Measurements from ENCODE around the gene POLH.
"Not testable (repeated sequence)": the region's sequence is repeated elsewhere in the genome, so short reads cannot be mapped to it uniquely, and the experiment has no call there.

POLH gene

DNA sequence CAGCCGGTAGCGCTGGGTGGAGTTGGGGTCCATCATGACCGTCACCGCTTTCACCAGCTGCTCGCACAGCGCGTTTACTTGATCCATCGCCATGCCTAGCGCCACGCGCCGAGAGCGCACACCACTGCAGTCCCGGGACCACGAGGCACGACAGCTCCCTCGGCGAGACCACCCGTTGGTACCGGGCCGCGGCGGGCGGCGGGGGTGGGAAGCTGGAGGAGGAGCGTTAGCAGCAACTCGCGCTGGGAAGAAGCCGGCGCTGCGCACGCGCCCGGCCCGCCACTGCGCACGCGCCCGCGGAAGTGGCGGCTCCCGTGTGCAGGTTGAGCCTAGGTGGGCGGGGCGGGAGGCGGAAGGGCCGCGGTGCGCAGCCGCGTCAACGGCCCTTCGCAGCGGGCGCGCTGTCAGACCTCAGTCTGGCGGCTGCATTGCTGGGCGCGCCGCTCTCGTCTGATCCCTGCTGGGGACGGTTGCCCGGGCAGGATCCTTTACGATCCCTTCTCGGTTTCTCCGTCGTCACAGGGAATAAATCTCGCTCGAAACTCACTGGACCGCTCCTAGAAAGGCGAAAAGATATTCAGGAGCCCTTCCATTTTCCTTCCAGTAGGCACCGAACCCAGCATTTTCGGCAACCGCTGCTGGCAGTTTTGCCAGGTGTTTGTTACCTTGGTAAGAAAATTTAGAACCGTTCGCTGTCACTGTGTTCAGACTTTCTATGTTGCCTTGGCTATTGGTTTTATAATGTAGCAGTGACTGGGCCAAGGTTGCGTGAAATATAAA is at the start of gene POLH, which contains the start of gene XPO5:
Gene POLH, plus strand, starts transcription at position 414 of the 780 bp plus-strand sequence. CDS start 6,135 bp downstream, outside the sequence.
Gene XPO5, minus strand, starts transcription at position 267 of the 780 bp plus-strand sequence. Its CDS starts 174 bp downstream, at position 93.
- peak; percentile 96 for DNase-seq

DNA sequence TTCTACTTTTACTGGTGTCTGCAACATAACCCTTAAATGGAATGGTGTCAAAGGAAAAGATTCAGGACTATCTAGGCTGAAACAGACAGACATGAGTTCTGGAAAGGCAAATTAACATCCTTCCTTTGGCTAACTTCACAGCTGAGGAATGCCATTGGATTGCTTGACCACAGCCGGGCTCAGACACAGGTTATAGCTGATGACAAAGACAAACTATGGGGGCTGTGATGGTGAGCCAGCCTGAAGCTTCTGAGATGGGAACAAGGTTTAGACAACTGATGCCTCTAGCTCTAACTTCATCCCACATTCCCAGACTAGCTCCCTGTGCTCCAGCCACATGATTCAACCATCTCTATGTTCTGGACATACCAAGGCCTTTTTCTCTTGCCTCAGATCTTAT is 43.8 kb upstream of the POLH start:
- no peak for DNase-seq

DNA sequence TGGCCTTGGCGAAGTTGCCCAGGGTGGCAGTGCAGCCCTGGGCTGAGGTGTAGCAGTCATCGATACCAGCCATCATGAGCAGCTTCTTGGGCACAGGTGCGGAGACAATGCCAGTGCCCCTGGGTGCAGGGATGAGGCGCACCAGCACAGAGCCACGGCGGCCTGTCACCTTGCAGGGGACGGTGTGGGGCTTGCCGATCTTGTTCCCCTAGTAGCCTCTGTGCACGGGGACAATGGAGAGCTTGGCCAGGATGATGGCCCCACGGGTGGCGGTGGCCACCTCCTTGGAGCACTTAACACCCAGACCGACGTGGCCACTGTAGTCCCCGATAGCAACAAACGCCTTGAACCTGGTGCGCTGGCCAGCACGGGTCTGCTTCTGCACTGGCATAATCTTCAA is 37.0 kb upstream of the POLH start:
- DNase-seq, result not testable (repeated sequence)

DNA sequence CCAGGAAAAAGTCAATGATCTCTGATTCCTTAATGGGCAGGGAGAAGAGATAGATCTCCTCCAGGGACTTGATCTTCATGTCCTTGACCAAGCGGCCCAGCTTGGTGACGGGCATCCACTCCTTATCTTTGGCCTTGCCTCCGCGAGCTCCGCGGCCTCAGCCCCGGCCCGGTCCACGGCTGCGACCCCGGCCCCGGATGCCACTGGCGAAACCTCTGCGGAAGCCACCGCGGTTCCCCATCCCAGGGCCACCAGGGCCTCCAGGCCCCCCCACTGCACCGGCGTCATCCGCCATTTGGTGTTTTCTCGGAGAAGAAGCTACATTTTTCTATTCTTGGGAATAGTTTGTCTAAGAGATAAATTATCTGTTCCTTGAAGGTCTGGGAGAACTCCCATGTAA is 36.6 kb upstream of the POLH start:
- DNase-seq, result not testable (repeated sequence)

DNA sequence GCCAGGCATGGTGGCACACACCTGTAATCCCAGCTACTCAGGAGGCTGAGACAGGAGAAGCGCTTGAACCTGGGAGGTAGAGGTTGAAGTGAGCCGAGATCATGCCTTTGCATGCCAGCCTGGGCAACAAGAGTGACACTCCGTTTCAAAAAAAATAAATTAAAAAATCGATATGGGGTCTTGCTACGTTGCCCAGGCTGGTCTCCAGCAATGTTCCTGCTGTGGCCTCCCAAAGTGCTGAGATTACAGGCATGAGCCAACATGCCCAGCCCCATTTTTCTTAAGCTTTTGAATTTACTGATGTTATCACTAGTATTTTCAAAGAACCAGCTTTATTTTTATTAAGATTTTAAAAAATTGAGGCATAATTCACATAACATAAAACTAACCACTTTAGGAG is 35.5 kb upstream of the POLH start:
- DNase-seq, result no peak

DNA sequence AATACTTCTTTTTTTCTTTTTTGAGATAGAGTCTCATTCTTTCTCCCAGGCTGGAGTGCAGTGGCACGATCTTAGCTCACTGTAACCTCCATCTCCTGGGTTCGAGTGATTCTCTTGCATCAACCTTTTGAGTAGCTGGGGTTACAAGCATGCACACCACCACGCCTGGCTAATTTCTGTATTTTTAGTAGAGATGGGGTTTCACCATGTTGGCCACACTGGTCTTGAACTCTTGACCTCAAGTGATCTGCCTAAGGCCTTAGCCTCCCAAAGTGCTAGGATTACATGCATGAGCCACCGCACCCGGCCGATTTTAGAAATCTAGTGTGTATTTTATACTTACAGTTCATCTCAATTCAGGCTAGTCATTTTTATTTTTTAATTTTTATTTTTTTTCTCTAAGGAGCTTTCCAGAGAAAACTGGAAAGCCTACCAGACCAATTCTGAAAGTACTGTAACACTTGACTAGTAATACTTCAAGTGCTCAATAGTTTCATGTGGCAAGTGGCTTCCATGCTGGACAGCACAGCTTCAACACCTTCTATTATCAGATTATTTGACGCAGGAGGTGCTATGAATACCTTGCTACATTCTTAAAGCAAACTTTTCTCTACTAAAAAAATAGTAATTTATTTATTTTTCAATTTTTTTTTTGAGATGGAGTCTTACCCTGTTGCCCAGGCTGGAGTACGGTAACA is 34.1 kb upstream of the POLH start:
- DNase-seq, result no peak

DNA sequence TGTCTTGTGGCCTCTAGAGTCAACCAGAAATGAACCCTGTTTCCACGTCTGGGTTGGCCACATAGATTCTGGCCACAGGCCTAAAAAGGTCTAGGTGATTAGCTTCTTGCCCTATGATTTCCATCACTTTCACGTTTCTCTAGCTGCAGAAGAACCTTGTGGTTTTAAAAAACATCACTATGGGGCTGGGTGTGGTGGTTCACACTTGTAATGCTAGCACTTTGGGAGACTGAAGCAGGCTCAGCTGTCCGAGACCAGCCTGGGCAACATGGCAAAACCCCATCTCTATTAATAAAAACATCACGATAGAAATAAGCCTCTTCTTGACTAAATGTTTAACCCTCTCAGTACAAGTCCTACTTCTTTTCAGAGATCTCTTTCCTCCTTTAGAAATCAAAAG is 31.5 kb upstream of the POLH start:
- DNase-seq, result no peak

DNA sequence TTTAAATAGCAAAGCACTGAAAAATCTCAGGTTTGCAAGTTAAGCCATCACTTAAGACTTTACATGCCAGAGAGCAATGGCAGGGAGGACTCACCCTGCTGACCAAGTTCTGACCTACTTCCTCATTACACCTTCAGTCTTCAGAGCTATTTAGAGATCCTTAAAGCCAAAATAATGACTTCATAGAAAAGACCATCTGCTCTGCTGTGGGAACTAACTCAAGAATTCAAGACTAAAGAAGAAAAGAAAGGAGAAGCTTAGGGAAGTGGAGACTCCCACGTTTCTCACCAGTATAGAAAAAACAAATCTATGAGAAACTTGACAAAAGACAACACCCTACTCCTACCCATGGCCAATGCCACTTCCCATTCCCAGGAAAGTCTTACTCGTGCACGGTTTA is 28.8 kb upstream of the POLH start:
- no peak for DNase-seq

DNA sequence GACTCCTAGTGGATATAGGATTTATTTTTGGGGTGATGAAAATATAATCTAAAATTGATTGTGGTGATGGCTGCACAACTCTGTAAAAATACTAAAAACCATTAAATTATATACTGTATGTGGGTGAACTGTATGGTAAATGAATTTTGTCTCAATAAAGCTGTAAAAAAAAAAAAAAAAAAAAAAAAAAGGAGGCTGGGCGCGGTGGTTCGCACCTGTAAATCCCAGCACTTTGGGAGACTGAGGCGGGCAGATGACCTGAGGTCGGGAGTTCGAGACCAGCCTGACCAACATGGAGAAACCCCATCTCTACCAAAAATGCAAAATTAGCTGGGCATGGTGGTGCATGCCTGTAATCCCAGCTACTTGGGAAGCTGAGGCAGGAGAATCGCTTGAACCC is 18.4 kb upstream of the POLH start:
- not testable (repeated sequence) for DNase-seq

DNA sequence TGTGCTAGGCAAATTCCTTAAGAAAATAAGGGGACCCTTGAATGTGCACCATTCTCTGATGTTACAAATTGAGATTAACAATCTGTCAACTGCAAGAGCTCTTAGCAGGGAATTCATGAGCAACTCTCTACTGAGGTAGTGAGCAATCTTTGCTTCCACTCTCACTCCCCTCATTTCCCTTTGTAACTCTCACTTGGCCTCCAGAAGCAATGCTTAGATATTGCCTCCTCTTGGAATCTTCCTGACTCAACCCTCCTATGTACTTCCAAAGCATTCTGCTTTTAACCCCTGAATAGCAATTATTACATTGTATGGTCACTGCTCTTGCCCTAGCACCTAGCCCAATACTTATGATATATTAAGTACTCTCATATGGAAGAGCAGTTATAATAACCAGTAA is 16.7 kb upstream of the POLH start:
- DNase-seq, result no peak

DNA sequence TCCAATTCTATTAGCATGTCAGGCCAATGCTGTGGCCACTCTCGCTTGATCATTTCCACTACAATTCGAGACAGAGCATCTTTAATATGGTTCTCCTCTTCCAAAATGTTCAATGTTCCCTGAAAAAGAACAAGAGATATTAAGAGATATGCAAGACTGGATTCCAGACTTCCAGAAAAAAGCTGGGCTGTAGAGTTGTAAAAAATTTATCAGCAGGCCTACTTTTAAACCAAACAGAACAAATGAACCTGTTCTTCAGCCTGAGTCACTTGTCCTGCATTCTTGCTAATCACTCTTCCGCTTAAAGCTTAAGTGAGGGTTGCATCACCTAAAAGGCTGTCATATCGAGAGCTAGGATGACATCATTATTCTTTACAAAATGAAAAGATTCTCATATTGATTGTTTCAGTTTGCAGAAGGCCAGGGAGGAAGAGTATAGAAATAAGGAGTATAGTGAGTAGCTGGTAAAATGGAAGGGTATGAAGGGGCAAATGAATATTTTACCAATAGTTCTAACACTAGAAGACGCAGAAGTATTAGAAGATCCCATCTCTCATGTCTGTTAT is 5.0 kb upstream of the POLH start:
- no peak for DNase-seq

DNA sequence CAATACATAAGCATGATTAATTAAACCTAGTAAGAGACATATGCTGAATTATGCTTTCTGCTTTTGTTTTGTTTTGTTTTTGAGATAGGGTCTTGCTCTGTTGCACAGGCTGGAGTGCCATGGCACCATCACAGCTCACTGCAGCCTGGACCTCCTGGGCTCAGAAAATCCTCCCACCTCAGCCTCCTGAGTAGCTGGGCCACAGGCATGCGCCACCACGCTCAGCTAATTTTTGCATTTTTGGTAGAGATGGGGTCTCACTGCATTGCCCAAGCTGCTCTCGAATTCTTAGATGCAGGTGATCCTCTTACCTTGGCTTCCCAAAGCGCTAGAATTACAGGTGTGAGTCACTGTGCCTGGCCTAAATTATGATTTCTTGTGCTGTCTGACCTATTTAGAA is 4.0 kb upstream of the POLH start:
- DNase-seq, result no peak

DNA sequence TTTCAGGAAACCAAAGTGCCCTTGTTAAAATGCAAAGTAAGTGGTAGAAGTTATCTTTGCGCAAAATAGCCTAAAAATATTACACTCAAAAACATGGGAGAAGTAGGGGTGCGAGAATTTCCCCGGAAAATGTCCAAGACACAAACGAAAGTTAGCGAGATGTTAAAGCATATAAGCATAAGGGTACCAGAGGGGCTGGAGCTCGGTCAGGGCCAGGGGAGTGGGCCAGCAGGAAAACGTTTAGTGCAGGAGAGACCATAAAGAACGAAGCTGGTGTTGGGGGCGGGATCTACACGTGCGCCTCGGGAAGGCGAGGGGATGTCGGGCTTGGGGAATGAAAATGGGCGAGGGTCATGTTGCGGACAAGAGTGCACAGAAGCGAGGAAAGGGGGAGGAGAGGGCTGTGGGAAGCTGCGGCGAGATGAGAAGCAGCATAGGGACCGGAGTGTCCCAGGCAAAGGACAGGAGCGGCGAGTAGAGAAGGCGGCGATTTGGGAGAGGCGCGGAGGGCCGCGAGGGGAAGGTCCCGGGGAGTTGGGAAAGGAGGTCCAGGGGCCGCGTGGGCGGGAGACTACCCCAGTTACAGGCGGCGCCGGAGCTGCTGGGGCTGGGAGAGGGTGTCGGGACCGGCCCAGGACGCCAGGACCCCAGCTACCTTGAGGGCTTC is 747 bp upstream of the POLH start:
- peak; percentile 21 for DNase-seq

DNA sequence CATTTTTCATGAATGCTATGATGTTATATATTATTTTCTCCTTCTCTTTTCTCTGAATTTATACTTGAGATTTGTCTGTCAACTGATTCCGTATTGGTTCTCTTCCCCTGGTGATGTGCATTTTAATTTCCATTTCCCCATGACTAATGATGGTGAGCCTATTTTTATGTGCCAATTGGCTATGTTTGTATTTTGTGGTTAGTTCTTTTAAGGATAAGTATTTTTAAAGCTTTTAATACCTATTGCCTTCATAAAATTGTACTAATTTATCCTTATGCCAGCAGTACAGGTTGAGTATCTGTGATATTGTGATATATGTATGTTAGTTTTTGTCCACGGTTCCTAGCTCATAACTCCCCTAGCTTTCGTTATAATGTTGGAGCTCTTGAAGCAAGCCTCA is 2.8 kb downstream of the POLH start:
- no peak for DNase-seq

DNA sequence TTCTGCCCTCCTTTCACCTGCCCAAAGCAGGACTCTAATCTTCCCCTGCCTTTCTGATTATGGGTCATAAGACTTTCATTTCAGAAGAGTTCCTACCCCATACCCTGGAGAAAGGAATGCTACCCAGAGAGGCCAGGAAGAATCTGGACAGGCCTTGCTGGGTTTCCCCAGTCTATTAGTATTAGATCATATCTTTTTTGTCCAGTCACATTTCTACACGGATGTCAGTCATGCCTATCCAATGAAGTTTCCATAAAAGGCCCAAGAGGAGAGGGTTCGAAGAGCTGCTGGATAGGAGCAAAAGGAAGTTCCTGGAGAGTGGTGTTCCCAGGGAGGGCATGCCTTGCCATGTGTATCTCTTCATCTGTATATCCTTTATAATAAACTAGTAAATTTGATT is 3.2 kb downstream of the POLH start:
- DNase-seq, result no peak

DNA sequence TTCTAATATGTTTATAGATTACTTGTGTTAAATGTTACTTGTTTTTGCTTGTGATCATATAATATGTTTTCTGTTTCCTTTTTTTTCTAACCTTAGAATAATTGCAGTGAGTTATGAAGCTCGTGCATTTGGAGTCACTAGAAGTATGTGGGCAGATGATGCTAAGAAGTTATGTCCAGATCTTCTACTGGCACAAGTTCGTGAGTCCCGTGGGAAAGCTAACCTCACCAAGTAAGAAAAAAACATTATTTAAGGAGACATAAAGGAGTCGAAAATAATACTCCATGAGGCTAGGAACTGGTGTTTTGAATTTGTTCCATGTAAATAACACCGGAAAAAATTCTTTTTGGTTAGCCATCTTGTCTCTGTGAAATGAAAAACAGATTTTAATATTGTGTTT is 6.9 kb downstream of the POLH start:
- no peak for DNase-seq

DNA sequence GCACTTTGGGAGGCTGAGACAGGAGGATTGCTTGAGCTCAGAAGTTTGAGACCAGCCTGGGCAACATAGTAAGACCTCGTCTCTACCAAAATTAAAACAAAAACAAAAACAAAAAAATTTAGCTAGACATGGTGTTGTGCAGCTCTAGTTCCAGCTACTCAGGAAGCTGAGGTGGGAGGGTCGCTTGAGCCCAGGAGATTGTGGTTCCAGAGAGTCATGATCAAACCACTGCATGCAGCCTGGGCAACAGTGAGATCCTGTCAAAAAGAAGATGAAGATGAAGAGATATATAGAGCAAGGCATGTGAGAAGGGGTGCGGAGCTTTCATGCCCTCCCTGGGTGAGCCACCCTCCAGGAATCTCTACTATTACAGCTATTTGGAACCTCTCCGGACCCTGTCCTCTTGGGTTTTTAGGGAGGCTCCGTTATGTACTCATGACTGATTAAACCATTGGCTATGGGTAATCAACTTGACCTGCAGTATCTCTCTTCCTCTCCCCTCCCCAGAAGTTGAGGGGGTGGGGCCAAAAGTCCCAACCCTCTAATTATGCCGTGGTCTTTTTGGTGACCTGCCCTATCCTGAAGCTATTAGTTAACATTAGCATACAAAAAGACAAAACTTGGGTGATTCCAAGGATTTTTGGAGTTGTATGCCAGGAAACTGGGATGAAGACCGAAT is 9.0 kb downstream of the POLH start:
- no peak for DNase-seq

DNA sequence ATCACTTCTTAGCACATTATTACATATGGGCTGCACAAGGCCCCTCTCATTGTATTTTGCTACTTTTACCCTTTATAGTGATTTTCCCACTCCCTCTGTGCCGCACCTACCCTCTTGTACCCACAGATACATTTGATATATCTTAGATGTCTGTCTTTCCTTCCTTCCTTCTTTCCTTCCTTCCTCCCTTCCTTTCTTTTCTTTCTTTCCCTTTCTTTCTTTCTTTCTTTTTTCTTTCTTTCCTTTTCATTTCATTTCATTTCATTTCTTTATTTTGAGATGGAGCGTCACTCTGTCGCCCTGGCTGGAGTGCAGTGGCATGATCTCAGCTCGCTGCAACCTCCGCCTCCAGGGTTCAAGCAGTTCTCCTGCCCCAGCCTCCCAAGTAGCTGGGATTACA is 12.2 kb downstream of the POLH start:
- DNase-seq, result no peak

DNA sequence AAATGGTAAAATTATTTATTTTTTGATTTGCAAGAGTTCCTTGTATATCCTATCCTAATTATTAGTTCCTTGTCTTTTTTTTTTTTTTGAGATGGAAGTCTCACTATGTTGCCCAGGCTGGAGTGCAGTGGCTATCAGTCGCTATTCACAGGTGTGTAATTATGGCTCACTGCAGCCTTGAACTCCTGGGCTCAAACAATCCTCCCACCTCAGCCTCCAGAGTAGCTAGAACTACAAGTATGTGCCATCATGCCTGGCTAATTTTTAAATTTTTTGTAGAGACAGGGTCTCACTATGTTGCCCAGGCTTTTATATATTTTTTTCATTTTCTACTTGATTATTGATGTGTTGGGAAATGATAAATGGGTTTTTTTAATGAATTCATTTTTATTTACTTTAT is 13.6 kb downstream of the POLH start:
- not testable (repeated sequence) for DNase-seq

DNA sequence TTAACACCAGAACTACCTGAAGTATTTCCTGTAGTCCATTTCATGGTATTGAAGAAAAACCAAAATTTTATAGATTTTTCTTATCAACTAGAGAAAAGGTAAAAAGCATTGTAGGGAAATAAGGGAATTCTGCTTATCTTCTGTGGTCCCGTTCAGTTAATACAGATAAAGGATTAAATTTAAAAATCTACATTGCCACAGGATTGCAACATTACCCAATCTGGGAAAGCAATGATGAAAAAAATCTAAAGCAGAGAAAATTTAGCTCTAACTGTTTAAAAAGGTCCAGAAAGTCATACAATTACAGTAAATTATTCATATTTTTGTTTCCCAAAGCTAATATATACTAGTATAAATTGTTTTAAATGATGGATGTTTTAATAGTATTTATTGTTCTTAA is 18.0 kb downstream of the POLH start:
- DNase-seq, result no peak

DNA sequence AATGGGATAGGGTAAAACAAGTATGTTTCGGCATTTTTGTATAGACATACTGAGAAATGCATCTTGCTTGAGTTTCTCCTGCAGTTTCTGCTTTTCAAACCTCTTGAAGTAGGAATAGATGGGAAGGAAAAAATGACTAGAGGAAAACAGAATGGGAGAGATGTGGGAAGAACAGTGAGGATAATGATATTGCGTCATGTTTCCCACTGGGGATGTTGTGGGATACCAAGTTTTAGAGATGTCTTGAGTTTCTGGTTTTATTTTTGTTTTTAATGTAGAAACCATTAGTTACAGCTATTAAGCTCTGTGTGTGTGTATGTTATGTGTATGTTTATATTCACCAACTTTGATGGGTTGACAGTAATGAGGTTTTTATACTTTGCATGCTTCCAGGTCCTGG is 24.6 kb downstream of the POLH start:
- no peak for DNase-seq

DNA sequence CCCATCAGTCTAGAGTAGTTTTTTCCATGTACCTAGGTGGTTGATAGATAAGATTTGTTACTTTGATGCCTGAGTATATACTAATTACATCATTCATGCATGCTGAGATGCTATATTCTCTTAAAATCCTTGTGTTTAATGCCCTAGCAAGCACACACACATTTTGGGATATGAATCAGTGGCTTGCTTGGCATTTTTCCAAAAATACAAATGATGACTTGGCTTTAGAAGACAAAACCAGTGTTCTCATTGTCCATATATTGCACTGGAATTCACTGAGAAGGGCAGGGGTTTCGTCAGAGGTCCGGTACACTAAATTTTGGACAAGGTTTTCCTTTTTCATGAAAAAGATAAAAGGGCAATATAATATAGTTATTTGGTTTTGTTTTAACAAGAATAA is 28.2 kb downstream of the POLH start:
- no peak for DNase-seq

DNA sequence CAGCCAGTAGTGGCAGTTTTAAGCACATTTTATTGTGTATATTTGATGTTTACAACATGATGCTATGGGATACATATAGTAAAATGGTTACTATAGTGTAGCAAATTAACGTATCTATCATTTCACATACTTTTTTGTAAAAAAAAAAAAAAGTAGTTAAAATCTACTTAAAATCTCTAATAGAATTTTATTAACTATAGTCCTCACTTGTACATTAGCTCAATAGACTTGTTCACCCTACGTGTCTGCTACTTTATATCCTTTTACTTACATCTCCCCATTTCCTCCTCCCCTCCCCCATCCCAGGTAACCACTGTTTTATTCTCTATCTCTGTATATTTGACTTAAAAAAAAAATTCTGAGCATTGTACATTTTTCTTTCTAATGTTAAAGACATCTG is 30.0 kb downstream of the POLH start:
- DNase-seq, result no peak
